ENCODE data around the gene IDE. TPM values are rescaled to one million over a fixed set of nuclear protein-coding genes. Genes with fewer than 3 reads are reported as not detected.
A peak's percentile ranks its signal among the peaks of the same experiment; 100 is the strongest.

Gene IDE
- total and polyA plus RNA-seq, 2 of the 4 experiments (the other 2 are of a cell fraction): 9.3 to 27.4 TPM

DNA sequence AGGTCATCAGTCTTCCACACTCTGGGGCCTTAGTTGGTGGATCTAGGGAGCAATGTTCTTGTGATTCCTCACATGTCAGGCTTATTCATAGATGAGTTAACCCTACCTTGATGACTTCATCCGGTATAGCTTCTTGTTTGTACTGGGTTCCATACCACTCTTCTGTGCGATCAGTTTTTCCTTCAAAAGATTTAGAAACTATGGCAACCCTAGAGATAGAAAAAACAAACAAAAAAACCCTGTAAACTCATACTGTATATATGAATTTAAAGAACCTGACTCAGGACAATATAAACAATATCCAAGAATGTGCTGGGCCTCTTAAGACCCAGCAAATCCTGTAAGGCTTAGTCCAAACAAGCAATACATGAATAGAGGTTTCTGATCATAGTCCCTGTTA is 83.5 kb downstream of the IDE start:
- no peak overlapping the region for H2BK120ac ChIP-seq (ENCODE audit: low read depth, low read length)
- no peak overlapping the region for H3K9ac ChIP-seq (ENCODE audit: low read depth, low read length)
- peak overlapping the region; percentile 64; the same call in 1 of the 2 replicates for H3K18ac ChIP-seq (ENCODE audit: low read depth, low read length)
- POLR2A ChIA-PET (ENCODE audit: unreplicated experiment): no interaction called here
- no peak overlapping the region for H4K8ac ChIP-seq (ENCODE audit: low read depth in 2 of 2, low read length in 2 of 2)
- H3K9me1 ChIP-seq (ENCODE audit: insufficient read depth, low read length): peaks cover 6% of the 10 kb centered on the region
- no peak overlapping the region for H2BK15ac ChIP-seq (ENCODE audit: low read depth, low read length)
- H3K56ac ChIP-seq (ENCODE audit: extremely low read depth, insufficient read depth, low read length): no peak overlapping the region
- H2AK5ac ChIP-seq (ENCODE audit: low read depth, low read length): no peak overlapping the region
- H3K14ac ChIP-seq (replicated peaks; ENCODE audit: low read depth, low read length): 0 out of 2 replicates have a peak overlapping the region, but pooled peaks have one; percentile 41
- no peak overlapping the region; the same call in 1 of the 2 replicates for H3K4ac ChIP-seq (ENCODE audit: low read depth, low read length)
- H3K4me3 ChIP-seq (ENCODE audit: insufficient read depth, low read depth, low read length): no peak overlapping the region
- no peaks in the 10 kb centered on the region for H3K79me1 ChIP-seq (ENCODE audit: low read depth in 1 of 2, low read length in 2 of 2)
- H3K23ac ChIP-seq (ENCODE audit: low read depth, low read length): peak overlapping the region; percentile 11; the same call in 1 of the 2 replicates
- H4K91ac ChIP-seq (ENCODE audit: insufficient read depth, low read depth, low read length): peak overlapping the region; percentile 28; the same call in 1 of the 2 replicates
- CTCF ChIA-PET: interaction anchor here (0.9 kb wide), 1 partner anchor 83 kb away, joined by 3 read pairs; the partner anchor contains the start of gene IDE
- H3K4me2 ChIP-seq (ENCODE audit: low read depth, low read length): no peak overlapping the region
- no peak overlapping the region for H2AK9ac ChIP-seq (replicated peaks; ENCODE audit: low read depth, low read length, poor library complexity)
- H3K27me3 ChIP-seq (ENCODE audit: control insufficient read depth, insufficient read depth, low read length): no peaks in the 10 kb centered on the region
- intact Hi-C loops (cut with micrococcal nuclease): no loop called here
- H3K36me3 ChIP-seq (ENCODE audit: control insufficient read depth, insufficient read depth, low read length): peaks cover 18% of the 10 kb centered on the region
- no peak overlapping the region for H2BK5ac ChIP-seq (ENCODE audit: low read depth, low read length, poor library complexity, severe bottlenecking)
- no CpG with 5 or more reads among the region's 2 CpGs for WGBS, 2 experiments (ENCODE audit: extremely low coverage in 2 of 2, insufficient read length in 1 of 2)
- no peak overlapping the region for H3K27ac ChIP-seq (ENCODE audit: insufficient read depth, low read length)
- H3K9me3 ChIP-seq (ENCODE audit: control insufficient read depth, insufficient read depth, low read length): no peaks in the 10 kb centered on the region
- peak; percentile 87 for DNase-seq
- no TSS peak for BruUV-seq (replicated peaks)
- no peak overlapping the region for H2AFZ ChIP-seq (replicated peaks; ENCODE audit: low read length, poor library complexity)
- no peak overlapping the region for H4K5ac ChIP-seq (ENCODE audit: low read depth, low read length)
- dilution Hi-C loops (cut with HindIII; ENCODE audit: low sequenced_read_pairs, unreplicated experiment): no loop called here
- 0 out of 2 replicates have a peak overlapping the region, but pooled peaks have one; percentile 60 for H2BK20ac ChIP-seq (ENCODE audit: low read depth, low read length)
- peak; percentile 83 for ATAC-seq (ENCODE audit: low read depth)
- no peaks in the 10 kb centered on the region; the same call in 1 of the 2 replicates for H4K20me1 ChIP-seq (ENCODE audit: insufficient read depth, low read length)
- no peak for TF ChIP-seq RAD21 (IDR thresholded peaks at IDR 0.05; ENCODE audit: low read length)
- TF ChIP-seq MXI1 (IDR thresholded peaks at IDR 0.05; ENCODE audit: borderline replicate concordance, low read depth, low read length): no peak
- TF ChIP-seq RCOR1 (IDR thresholded peaks at IDR 0.05; ENCODE audit: insufficient replicate concordance, low read length): no peak
- no peak for TF ChIP-seq RFX5 (IDR thresholded peaks at IDR 0.05; ENCODE audit: low read depth, low read length)
- no peak for TF ChIP-seq CEBPB (IDR thresholded peaks at IDR 0.05; ENCODE audit: low read depth, low read length)
- TF ChIP-seq, protein P1, sequence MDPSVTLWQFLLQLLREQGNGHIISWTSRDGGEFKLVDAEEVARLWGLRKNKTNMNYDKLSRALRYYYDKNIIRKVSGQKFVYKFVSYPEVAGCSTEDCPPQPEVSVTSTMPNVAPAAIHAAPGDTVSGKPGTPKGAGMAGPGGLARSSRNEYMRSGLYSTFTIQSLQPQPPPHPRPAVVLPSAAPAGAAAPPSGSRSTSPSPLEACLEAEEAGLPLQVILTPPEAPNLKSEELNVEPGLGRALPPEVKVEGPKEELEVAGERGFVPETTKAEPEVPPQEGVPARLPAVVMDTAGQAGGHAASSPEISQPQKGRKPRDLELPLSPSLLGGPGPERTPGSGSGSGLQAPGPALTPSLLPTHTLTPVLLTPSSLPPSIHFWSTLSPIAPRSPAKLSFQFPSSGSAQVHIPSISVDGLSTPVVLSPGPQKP (IDR thresholded peaks at IDR 0.05; ENCODE audit: borderline replicate concordance, low read depth, low read length): no peak
- no peak for TF ChIP-seq NFE2L2 (IDR thresholded peaks at IDR 0.05; ENCODE audit: low read depth, low read length)
- TF ChIP-seq MAZ (IDR thresholded peaks at IDR 0.05; ENCODE audit: borderline replicate concordance, low read depth, low read length): no peak
- TF ChIP-seq, protein P2, sequence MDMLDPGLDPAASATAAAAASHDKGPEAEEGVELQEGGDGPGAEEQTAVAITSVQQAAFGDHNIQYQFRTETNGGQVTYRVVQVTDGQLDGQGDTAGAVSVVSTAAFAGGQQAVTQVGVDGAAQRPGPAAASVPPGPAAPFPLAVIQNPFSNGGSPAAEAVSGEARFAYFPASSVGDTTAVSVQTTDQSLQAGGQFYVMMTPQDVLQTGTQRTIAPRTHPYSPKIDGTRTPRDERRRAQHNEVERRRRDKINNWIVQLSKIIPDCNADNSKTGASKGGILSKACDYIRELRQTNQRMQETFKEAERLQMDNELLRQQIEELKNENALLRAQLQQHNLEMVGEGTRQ (IDR thresholded peaks at IDR 0.05; ENCODE audit: low read depth, low read length): no peak
- no peak for TF ChIP-seq BHLHE40 (IDR thresholded peaks at IDR 0.05; ENCODE audit: low read depth, low read length)
- TF ChIP-seq POLR2A (IDR thresholded peaks at IDR 0.05; ENCODE audit: low read depth, low read length): no peak
- in situ Hi-C loops (cut with MboI; ENCODE audit: low sequenced_read_pairs): no loop called here
- peaks cover 3% of the 10 kb centered on the region for H3K4me1 ChIP-seq (ENCODE audit: control insufficient read depth, insufficient read depth, low read length)
